Stomach (tissue), 9 donors: Measurements from ENCODE around the gene METTL6. TPM values are rescaled to one million over a fixed set of nuclear protein-coding genes. Genes with fewer than 3 reads are reported as not detected.

Source experiments
- DNase-seq, 2 donors: peaks; one replicate each; pipeline versions ENCODE4 v3.0.0 to v3.0.0-alpha.2; 2013 to 2019
- H3K27ac ChIP-seq, 5 donors: fragments of 200-600 bp in 4 of 5; sonication (generic) in 4 of 5; one replicate each; pipeline ENCODE4 v1.5.1; 2013 to 2019; ENCODE audit warnings: mild to moderate bottlenecking in 1 of 5, moderate library complexity in 1 of 5
- H3K27me3 ChIP-seq, 3 donors: fragments of 200-600 bp; sonication (generic); one replicate each; pipeline ENCODE4 v1.5.1; 2017 to 2019; ENCODE audit warnings: mixed run types in 1 of 3
- H3K36me3 ChIP-seq, 4 donors: fragments of 200-600 bp; sonication (generic); 1 replicate in 3 of 4; 2 replicates in 1 of 4; pipeline ENCODE4 v1.5.1; 2016 to 2019
- H3K4me1 ChIP-seq, 4 donors: fragments of 200-600 bp; sonication (generic); one replicate each; pipeline ENCODE4 v1.5.1; 2016 to 2019
- H3K4me3 ChIP-seq, 4 donors: fragments of 200-600 bp; sonication (generic) in 3 of 4; one replicate each; pipeline ENCODE4 v1.5.1; 2016 to 2019; ENCODE audit warnings: mild to moderate bottlenecking in 1 of 4
- H3K9me3 ChIP-seq, 4 donors: fragments of 200-600 bp; sonication (generic); one replicate each; pipeline ENCODE4 v1.5.1; 2016 to 2019
- CTCF ChIP-seq, 7 experiments: fragments of 450-650 bp in 4 of 7; fragments of 200-600 bp in 3 of 7; sonication (generic) in 3 of 7; IDR thresholded peaks; one replicate each; pipeline ENCODE4 v1.5.1; 2016 to 2019; ENCODE audit warnings: antibody characterized with exemption in 7 of 7, control low read depth in 2 of 7, mild to moderate bottlenecking in 1 of 7
- EP300 ChIP-seq: sonication (generic); formaldehyde crosslinking; IDR thresholded peaks from one replicate; pipeline ENCODE4 v1.6.1; 2017; ENCODE audit warnings: antibody characterized with exemption
- POLR2A ChIP-seq, 4 donors: fragments of 450-650 bp; IDR thresholded peaks; one replicate each; pipeline ENCODE4 v1.6.1; 2016; ENCODE audit warnings: antibody characterized with exemption in 4 of 4, control low read depth in 2 of 4, mild to moderate bottlenecking in 1 of 4, moderate library complexity in 1 of 4
- POLR2AphosphoS5 ChIP-seq, 3 donors: sonication (generic); formaldehyde crosslinking; IDR thresholded peaks; one replicate each; pipeline ENCODE4 v1.6.1; 2016; ENCODE audit warnings: antibody characterized with exemption in 3 of 3
- WGBS, 5 donors: extraction: QIAGEN DNeasy Blood & Tissue Kit in 3 of 5; methylation state at CpG; one replicate each; pipeline versions ENCODE4 v1.1.5 to v1.1.7; 2013 to 2018; 5-methylcytosine and 5-hydroxymethylcytosine counted together
- intact Hi-C: fragments of 100-400 bp; cut with DNase I; formaldehyde crosslinking; loops from one replicate; pipeline ENCODE4 v1.15.1; 2023; ENCODE audit warnings: low total_unique reads
- polyA plus RNA-seq, 3 donors: library from polyadenylated mRNA; stranded (reverse); fragments of 200-250 nt; gene quantifications; one replicate each; pipeline ENCODE4 v1.2.3, GENCODE V29; 2013
- total RNA-seq, 5 donors: library from RNA; depleted of rRNA; stranded (reverse); fragments of >200 nt; gene quantifications; one replicate each; pipeline versions ENCODE4 v1.1.0 to v1.2.3, GENCODE V29; 2014 to 2016
- donor health status: healthy with polysubstance abuse.
- donor health status: Bipolar disorder and iron deficiency.
- donor health status: healthy.

METTL6 gene
- total and polyA plus RNA-seq, 8 donors: 0.29 to 35.8 (median 6.9) TPM

GRCh38 chr3:15470849-15471248 is 43.5 kb upstream of the METTL6 start:
- Histone ChIP-seq H3K4me3 (no peak overlapping the region), H3K27ac (no peak overlapping the region), H3K9me3 (no peaks in the 10 kb centered on the region), H3K4me1 (no peaks in the 10 kb centered on the region), H3K36me3 (peaks cover 0 to 6% (median 0%) of the 10 kb centered on the region in 4 donors), H3K27me3 (no peaks in the 10 kb centered on the region)
- TF ChIP-seq CTCF (IDR thresholded peaks at IDR 0.05) (no peak), POLR2AphosphoS5 (IDR thresholded peaks at IDR 0.05) (no peak), POLR2A (IDR thresholded peaks at IDR 0.05) (no peak), EP300 (no peak)
- no peak for DNase-seq
- 80 to 97% (median 92%) methylated on average over 2 of the region's 2 CpGs for WGBS, 5 donors
- intact Hi-C loops: no loop called here

- TF ChIP-seq POLR2A (IDR thresholded peaks at IDR 0.05) (no peak), POLR2AphosphoS5 (IDR thresholded peaks at IDR 0.05) (no peak), EP300 (no peak), CTCF (IDR thresholded peaks at IDR 0.05) (no peak)
- H3K9me3 ChIP-seq: no peaks in the 10 kb centered on the region
- H3K4me1 ChIP-seq: no peaks in the 10 kb centered on the region
- no peak overlapping the region for H3K27ac ChIP-seq
- no peak overlapping the region for H3K4me3 ChIP-seq
- H3K27me3 ChIP-seq: no peaks in the 10 kb centered on the region
- DNase-seq: no peak
- peaks cover 0 to 6% (median 0%) of the 10 kb centered on the region in 4 donors for H3K36me3 ChIP-seq
- 83 to 90% (median 87%) methylated on average over 6 of the region's 6 CpGs for WGBS, 5 donors
- intact Hi-C loops: no loop called here
Observed at GRCh38 chr3:15470261-15470660, 42.9 kb upstream of the METTL6 start.

GRCh38 chr3:15467227-15468181 is 40.2 kb upstream of the METTL6 start:
- H3K27ac ChIP-seq: no peak overlapping the region
- H3K9me3 ChIP-seq: no peaks in the 10 kb centered on the region
- no peaks in the 10 kb centered on the region for H3K4me1 ChIP-seq
- no peak overlapping the region for H3K4me3 ChIP-seq
- no peak for DNase-seq
- WGBS, 5 donors: 81 to 90% (median 85%) methylated on average over 11 of the region's 11 CpGs
- H3K36me3 ChIP-seq: peaks cover 0 to 6% (median 0%) of the 10 kb centered on the region in 4 donors
- intact Hi-C loops: no loop called here
- TF ChIP-seq POLR2AphosphoS5 (IDR thresholded peaks at IDR 0.05): no peak
- no peak for TF ChIP-seq CTCF (IDR thresholded peaks at IDR 0.05)
- no peak for TF ChIP-seq EP300
- no peak for TF ChIP-seq POLR2A (IDR thresholded peaks at IDR 0.05)
- no peaks in the 10 kb centered on the region for H3K27me3 ChIP-seq

GRCh38 chr3:15465876-15466585 is 38.7 kb upstream of the METTL6 start:
- Histone ChIP-seq H3K9me3 (no peaks in the 10 kb centered on the region), H3K4me3 (no peak overlapping the region), H3K27me3 (no peaks in the 10 kb centered on the region), H3K4me1 (no peaks in the 10 kb centered on the region), H3K27ac (no peak overlapping the region), H3K36me3 (peaks cover 0 to 6% (median 0%) of the 10 kb centered on the region in 4 donors)
- 89 to 96% (median 93%) methylated on average over 6 of the region's 6 CpGs for WGBS, 5 donors
- intact Hi-C loops: no loop called here
- no peak for TF ChIP-seq POLR2AphosphoS5 (IDR thresholded peaks at IDR 0.05)
- TF ChIP-seq CTCF (IDR thresholded peaks at IDR 0.05): no peak
- TF ChIP-seq POLR2A (IDR thresholded peaks at IDR 0.05): no peak
- TF ChIP-seq EP300: no peak
- no peak for DNase-seq
